ENCODE measurements around the gene MICAL2.
A peak's percentile ranks its signal among the peaks of the same experiment; 100 is the strongest.

Gene MICAL2

GRCh38 chr11:12110201-12110713 lies at the start of gene MICAL2:
TSS of gene MICAL2 (plus strand) at chr11:12110590. CDS start at chr11:12162156, 51,566 bp downstream.
- DNase-seq, result peak; percentile 94

GRCh38 chr11:12061851-12062560 lies 48.4 kb upstream of the MICAL2 start:
- no peak for DNase-seq

GRCh38 chr11:12063251-12063650 lies 47.1 kb upstream of the MICAL2 start:
- DNase-seq, result no peak

GRCh38 chr11:12064136-12064953 lies 46.0 kb upstream of the MICAL2 start:
- DNase-seq, result no peak

- DNase-seq, result no peak
Measured at GRCh38 chr11:12064954-12065280, 45.5 kb upstream of the MICAL2 start.

- DNase-seq, result peak; percentile 94
Measured at GRCh38 chr11:12066056-12066798, 44.2 kb upstream of the MICAL2 start.

GRCh38 chr11:12066799-12067508 lies 43.4 kb upstream of the MICAL2 start:
- DNase-seq, result peak; percentile 83

- no peak for DNase-seq
Measured at GRCh38 chr11:12067796-12068357, 42.5 kb upstream of the MICAL2 start.

- no peak for DNase-seq
Measured at GRCh38 chr11:12069066-12069676, 41.2 kb upstream of the MICAL2 start.

GRCh38 chr11:12070446-12071267 lies 39.7 kb upstream of the MICAL2 start:
- DNase-seq, result no peak

GRCh38 chr11:12071574-12071973 lies 38.8 kb upstream of the MICAL2 start:
- no peak for DNase-seq

GRCh38 chr11:12073436-12073835 lies 37.0 kb upstream of the MICAL2 start:
- DNase-seq, result no peak

GRCh38 chr11:12073886-12074285 lies 36.5 kb upstream of the MICAL2 start:
- no peak for DNase-seq

- no peak for DNase-seq
Measured at GRCh38 chr11:12074529-12075195, 35.7 kb upstream of the MICAL2 start.

GRCh38 chr11:12075291-12075690 lies 35.1 kb upstream of the MICAL2 start:
- DNase-seq, result no peak

- peak; percentile 99 for DNase-seq
Measured at GRCh38 chr11:12075822-12076821, 34.3 kb upstream of the MICAL2 start.

GRCh38 chr11:12076840-12077534 lies 33.4 kb upstream of the MICAL2 start:
- peak; percentile 85 for DNase-seq

GRCh38 chr11:12077535-12078280 lies 32.7 kb upstream of the MICAL2 start:
- no peak for DNase-seq
